Muscle of leg (tissue), 11 donors: ENCODE measurements around the gene ESPN. TPM values are rescaled to one million over a fixed set of nuclear protein-coding genes. Genes with fewer than 3 reads are reported as not detected.
"Not testable (repeated sequence)": the region's sequence is repeated elsewhere in the genome, so short reads cannot be mapped to it uniquely, and the experiment has no call there.

Source experiments
- DNase-seq: peaks from one replicate; pipeline ENCODE4 v3.0.0; 2013
- H3K27ac ChIP-seq: one replicate; pipeline ENCODE4 v1.5.1; 2013; ENCODE audit warnings: mild to moderate bottlenecking, low read length, control low read depth
- H3K27me3 ChIP-seq: one replicate; pipeline ENCODE4 v1.6.1; 2013; ENCODE audit warnings: low read length; ENCODE audit not compliant: control insufficient read depth, insufficient read depth
- H3K36me3 ChIP-seq: one replicate; pipeline ENCODE4 v1.6.1; 2013; ENCODE audit warnings: low read length; ENCODE audit not compliant: control insufficient read depth, insufficient read depth
- H3K4me1 ChIP-seq: one replicate; pipeline ENCODE4 v1.6.1; 2013; ENCODE audit warnings: low read length; ENCODE audit not compliant: control insufficient read depth, insufficient read depth
- H3K4me3 ChIP-seq: one replicate; pipeline ENCODE4 v1.5.1; 2013; ENCODE audit warnings: low read length, control low read depth
- H3K9me3 ChIP-seq: replicated peaks from 2 replicates; pipeline ENCODE4 v1.6.1; 2013; ENCODE audit warnings: low read depth, low read length; ENCODE audit not compliant: control insufficient read depth
- WGBS: methylation state at CpG from one replicate; pipeline ENCODE4 v1.1.5; 2013; ENCODE audit warnings: missing lambda C conversion rate; ENCODE audit not compliant: insufficient coverage; 5-methylcytosine and 5-hydroxymethylcytosine counted together
- polyA plus RNA-seq, 8 donors: library from polyadenylated mRNA; unstranded; fragments of 120-200 nt; gene quantifications; one replicate each; pipeline versions ENCODE4 v1.2.1 to v1.2.3, GENCODE V29; 2013; ENCODE audit warnings: inconsistent platforms in 1 of 8, low replicate concordance in 1 of 8; ENCODE audit not compliant: insufficient read length in 8 of 8, insufficient read depth in 1 of 8
- total RNA-seq: library from RNA; stranded (reverse); fragments of 120-200 nt; gene quantifications from one replicate; pipeline ENCODE4 v1.2.4, GENCODE V29; 2013

The ESPN gene
- total and polyA plus RNA-seq, 9 donors = 0.22 to 14.3 (median 1.7) TPM

DNA sequence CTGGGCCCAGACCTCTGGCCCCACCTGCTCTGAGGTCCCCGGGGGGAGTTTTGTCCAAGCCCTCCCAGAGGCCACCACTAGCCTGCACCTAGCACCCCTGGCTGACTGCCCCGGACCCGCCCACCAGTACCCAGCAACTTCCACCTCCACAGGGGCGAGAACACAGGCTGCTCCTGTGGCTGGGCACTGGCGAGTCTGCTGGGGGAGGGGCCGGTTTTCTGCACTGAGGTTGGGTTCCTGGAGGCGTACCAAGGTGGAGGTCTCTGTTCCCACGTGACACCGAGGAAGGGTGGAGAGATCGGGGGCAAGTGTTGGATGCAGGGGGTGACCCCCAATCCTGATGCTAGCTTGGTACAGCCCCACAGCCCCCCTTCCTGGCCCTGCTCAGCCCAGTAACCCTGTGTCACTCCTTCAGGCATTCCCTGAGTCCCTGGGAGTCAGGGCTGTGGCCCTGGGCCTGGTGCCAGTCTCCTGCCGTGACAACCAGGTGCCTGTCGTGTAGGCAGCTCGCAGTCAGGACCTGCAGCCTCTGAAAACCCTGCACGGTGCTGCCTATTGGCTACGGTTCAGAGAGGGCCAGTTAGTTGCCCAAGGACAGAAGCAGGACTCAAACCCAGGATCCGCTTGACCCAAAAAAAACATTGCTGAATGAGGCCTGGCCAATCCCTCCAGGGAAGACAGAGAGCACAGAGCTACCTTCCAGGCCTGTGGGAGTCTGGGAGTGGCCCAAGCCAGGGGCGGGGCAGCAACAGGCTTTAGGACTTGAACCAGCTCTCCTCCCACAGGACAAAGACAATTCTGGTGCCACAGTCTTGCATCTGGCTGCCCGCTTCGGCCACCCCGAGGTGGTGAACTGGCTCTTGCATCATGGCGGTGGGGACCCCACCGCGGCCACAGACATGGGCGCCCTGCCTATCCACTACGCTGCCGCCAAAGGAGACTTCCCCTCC is 3.1 kb downstream of the ESPN start:
- 78% methylated on average over 16 of the region's 26 CpGs for whole genome bisulfite sequencing
- Histone ChIP-seq H3K36me3 (no peaks in the 10 kb centered on the region), H3K4me3 (no peak overlapping the region), H3K9me3 (no peaks in the 10 kb centered on the region), H3K27me3 (peaks cover 67% of the 10 kb centered on the region), H3K4me1 (peaks cover 10% of the 10 kb centered on the region), H3K27ac (no peak overlapping the region)
- no peak for DNase-seq

DNA sequence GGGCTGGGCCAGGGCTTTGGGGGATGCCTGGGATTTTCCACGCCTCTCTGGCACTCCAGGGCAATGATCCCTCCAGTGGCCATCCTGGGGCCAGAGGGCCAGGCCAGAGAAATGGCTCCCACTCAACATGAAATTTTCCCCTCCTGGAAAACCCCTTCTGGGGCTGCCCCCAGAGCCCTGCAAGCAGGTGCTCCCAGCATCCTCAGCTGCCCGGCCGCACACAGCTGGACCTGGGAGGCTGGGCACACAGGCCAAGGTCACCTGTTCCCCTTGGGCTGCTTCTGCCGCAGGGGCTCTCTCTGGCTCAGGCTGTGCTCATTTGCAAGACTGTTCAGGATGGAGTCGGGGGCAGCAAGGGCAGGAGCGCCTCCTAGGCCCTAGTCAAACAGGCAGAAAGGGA is 3.9 kb downstream of the ESPN start:
- H3K4me1 ChIP-seq, DNase-seq, H3K9me3 ChIP-seq, H3K36me3 ChIP-seq, H3K27ac ChIP-seq, H3K4me3 ChIP-seq: not testable (repeated sequence)
- H3K27me3 ChIP-seq = peaks cover 60% of the 10 kb centered on the region
- 79% methylated on average over 4 of the region's 6 CpGs for WGBS

DNA sequence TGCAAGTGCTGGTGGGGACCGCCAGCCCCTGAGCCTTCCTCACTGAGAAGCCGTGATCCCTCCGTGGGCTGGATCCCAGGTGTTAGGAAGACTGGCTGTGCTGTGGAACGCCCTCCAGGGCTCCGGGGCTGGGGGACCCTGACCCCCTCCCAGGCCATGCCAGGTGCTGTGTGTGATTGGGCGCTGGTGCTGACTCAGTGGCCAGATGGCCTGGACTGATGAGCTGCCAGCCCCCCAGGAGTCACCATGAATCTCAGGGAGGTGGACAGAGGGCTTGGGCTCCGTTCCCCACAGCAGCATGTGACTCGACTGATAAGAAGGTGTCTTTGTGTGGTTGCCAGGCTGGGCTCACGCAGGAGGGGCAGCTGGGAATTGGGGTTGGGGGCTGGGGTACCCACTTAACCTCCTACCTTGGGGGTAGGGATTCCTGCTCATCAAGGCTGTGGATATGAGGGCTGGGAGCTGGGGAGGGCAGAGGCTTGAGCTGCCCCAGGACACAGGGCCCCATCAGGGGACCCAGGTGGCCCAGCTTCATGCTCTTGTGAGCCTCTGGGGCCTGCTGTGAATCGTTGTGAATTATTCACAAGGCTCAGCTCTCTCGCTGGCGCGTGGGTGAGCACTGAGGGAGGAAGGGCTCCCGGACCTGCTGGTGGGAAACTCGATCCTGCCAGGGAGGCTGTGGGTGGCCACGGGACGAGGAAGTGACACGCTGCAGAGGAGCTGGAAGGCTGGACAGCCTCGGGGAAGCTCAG is 5.3 kb downstream of the ESPN start:
- H3K36me3 ChIP-seq, H3K4me1 ChIP-seq, H3K9me3 ChIP-seq, H3K4me3 ChIP-seq, H3K27ac ChIP-seq, DNase-seq: not testable (repeated sequence)
- H3K27me3 ChIP-seq = peaks cover 49% of the 10 kb centered on the region
- WGBS = 20% methylated on average over 13 of the region's 19 CpGs

DNA sequence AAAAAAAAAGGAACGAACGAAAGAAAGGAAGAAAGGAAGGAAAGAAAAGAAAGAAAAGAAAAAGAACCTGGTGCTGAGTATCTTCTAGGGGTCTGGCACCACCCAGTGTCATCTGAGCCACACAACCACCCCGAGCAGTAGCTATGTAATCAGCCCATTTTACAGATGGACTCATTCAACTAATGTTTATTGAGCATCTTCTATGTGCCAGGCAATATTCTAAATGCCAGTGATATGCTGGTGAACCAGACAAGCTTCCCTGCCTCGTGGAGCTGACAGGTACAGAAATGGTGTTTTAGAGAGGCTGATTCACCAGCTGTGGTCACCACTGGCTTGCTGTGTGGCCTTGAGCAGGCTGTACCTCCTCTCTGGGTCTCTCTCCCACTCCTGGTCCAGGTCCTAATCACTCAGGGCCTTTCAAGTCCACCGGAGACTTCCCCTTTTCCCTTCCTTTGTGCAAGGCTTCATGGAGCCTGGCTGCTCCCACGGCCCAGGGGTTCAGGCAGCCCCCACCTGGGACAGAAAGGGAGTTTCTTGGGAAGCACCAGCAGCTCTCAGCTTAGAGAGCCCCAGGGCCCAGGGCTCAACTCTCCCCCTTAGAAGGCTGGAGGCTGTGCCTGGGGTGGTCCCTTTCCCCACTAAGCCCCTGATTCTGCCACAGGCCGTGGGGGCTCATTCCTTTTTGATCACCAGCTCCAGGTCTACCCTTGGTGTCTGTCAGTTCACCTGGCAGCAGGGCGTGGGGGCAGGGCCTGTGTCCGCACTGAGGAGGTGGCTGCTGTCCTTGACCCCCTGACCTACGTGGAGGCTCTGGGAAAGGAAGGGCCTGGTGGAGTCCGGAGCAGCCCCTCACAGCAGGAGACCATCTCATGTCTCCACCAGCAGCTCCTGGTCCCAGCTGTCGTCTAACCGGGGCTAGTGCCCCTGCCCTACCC is 7.3 kb downstream of the ESPN start:
- not testable (repeated sequence) for H3K4me1 ChIP-seq, H3K4me3 ChIP-seq, H3K36me3 ChIP-seq, H3K9me3 ChIP-seq, DNase-seq, H3K27ac ChIP-seq
- H3K27me3 ChIP-seq = peaks cover 32% of the 10 kb centered on the region
- WGBS = 42% methylated on average over 8 of the region's 13 CpGs

DNA sequence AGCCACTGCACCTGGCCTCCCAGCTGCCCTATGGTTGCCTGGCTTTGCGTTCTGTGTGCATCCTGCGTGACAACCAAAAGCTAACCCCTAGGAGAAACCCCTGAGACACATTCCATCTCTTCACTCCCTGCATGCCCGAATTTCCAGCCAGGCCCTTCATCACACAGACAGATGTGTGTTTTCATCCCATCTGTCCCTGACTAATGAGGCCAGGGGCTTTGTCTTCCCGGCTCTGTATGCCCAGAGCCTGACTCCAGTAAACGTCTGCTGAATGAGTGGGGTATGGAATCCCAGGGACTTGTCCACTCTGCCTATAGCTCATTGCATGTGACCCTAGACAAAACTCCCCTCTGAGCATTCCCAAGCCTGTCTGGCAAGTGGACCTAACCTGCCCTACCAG is 9.6 kb downstream of the ESPN start:
- Histone ChIP-seq H3K27ac (no peak overlapping the region), H3K4me1 (no peaks in the 10 kb centered on the region), H3K9me3 (no peaks in the 10 kb centered on the region), H3K4me3 (no peak overlapping the region), H3K27me3 (peaks cover 33% of the 10 kb centered on the region), H3K36me3 (no peaks in the 10 kb centered on the region)
- 58% methylated on average over 3 of the region's 5 CpGs for WGBS
- no peak for DNase-seq

DNA sequence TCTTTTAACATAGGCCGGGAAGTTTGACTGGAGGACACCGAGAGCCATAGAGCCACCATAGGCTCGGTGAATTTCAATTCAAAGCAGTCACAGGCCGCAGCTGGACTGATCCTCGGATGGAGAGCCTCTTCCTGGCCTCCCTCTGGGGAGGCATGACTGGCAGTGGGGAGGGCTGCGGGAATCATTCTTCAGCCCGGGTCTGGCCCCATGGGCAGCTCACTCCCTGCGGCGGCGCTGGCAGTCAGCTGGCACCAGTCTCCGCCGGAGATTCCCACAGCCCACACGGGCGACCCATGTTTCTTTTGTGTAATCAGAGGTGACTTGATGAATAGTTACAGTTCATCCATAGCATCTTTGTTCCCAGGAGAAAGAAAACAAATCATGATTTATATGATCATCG is 10.6 kb downstream of the ESPN start:
- DNase-seq = no peak
- Histone ChIP-seq H3K4me3 (no peak overlapping the region), H3K9me3 (no peaks in the 10 kb centered on the region), H3K27me3 (peaks cover 35% of the 10 kb centered on the region), H3K4me1 (no peaks in the 10 kb centered on the region), H3K36me3 (no peaks in the 10 kb centered on the region), H3K27ac (no peak overlapping the region)
- WGBS = 65% methylated on average over 5 of the region's 15 CpGs

DNA sequence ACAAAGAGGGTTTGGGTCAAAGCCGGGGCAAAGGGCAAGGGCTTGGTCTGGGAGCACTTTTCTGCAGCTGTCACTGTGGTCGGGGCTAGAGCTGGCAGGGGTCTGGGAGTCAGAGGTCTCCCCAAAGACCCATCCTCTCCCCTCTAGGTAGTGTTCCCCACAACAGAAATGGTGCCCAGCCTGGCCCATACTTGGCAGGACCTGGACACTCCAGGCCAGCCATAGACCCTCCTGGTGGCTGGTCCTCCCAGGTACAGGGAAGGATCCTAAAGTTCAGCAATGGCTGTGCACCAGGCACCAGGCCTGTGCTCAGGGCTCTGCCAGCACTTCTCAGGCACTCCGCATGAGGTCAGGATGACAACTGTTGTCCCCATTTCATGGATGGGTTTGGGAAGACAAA is 11.0 kb downstream of the ESPN start:
- H3K36me3 ChIP-seq = no peaks in the 10 kb centered on the region
- no peaks in the 10 kb centered on the region for H3K9me3 ChIP-seq
- no peak overlapping the region for H3K27ac ChIP-seq
- DNase-seq = no peak
- WGBS = 100% methylated on average over 1 of the region's 3 CpGs
- H3K27me3 ChIP-seq = peaks cover 33% of the 10 kb centered on the region
- no peaks in the 10 kb centered on the region for H3K4me1 ChIP-seq
- H3K4me3 ChIP-seq = no peak overlapping the region

DNA sequence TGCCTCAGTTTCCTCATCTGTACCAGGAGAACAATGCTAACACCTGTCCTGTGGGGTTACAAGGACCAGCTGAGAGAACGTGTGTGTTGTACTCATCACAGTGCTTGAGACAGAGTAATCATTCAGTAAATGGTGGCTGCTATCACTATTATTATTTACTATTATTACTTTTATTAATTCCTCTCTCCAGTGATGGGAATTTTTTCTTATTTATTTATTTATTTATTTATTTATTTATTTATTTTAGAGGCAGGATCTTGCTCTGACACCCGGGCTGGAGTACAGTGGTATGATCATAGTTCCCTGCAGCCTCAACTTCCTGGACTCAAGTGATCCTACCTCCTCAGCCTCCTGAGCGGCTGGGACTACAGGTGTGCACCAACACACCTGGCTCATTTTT is 11.7 kb downstream of the ESPN start:
- not testable (repeated sequence) for H3K36me3 ChIP-seq, H3K4me3 ChIP-seq, DNase-seq, H3K4me1 ChIP-seq, H3K27ac ChIP-seq, H3K9me3 ChIP-seq
- peaks cover 34% of the 10 kb centered on the region for H3K27me3 ChIP-seq
- 100% methylated on average over 1 of the region's 3 CpGs for WGBS

DNA sequence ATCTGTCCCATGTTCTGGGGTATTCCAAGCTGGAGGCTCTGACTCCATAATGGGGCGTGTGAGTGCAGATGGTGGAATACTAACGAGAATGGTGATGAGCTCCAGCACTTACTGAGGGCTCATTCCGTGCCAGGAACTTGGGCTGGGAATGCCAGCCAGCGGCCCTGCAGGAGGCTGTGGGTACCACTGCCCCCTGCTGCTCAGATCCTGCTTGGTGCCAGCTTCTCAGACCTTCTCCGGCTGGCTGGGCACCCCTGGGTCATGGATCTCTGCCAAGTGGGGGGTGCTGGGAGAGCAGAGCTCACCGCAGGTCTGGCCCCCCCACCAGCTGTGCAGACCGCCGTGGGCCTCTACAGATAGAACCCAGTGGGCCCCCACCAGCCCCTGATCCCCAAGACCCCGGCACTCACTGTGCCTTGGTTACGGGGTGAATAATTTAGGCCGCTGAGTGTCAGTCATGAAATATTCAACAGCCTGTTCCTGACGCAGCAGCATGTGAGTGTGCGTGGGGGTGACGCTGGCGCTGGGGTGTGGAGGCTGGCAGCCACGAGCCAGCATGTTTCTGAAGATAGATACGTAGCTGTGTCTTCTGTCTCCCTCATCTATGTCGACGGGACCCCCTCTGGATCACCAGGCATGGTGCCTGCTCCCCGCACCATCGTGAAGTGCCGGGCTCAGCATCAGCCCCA is 12.6 kb downstream of the ESPN start:
- H3K27ac ChIP-seq, H3K9me3 ChIP-seq, H3K36me3 ChIP-seq, H3K4me1 ChIP-seq, DNase-seq, H3K4me3 ChIP-seq: not testable (repeated sequence)
- WGBS = 64% methylated on average over 11 of the region's 22 CpGs
- H3K27me3 ChIP-seq = peaks cover 41% of the 10 kb centered on the region
